ENCODE results near the gene S100A1. TPM values are rescaled to one million over a fixed set of nuclear protein-coding genes. Genes with fewer than 3 reads are reported as not detected.
A peak's percentile ranks its signal among the peaks of the same experiment; 100 is the strongest.

The S100A1 gene
- total RNA-seq, 1 experiment from 2014 or later = not detected

DNA sequence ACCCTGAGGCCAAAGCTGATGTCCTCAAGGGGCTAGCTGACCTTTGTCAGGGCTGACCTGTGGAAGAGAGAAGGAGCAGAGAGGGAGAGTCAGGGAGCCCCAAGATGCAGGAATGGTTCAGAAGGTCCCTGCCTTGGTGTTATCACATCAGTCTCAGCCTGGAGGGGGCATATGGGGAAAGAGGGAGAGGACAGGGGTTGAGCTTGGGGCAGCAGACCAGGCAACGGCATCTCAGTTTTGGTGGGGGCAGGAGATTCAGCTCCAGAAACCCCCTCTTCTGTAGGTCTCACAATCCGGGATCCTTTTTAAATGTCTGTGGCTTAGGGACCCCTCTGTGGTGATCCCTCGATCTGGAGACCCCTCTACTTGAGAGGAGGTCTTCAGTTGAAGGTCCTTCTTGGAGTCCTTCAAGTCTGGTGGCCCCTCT is 1.7 kb upstream of the S100A1 start:
- no peaks in the 10 kb centered on the region for H3K9me3 ChIP-seq (ENCODE audit: control insufficient read depth, low read depth, low read length)
- WGBS (ENCODE audit: extremely low coverage, insufficient read length, low lambda C conversion rate) = no CpG with 5 or more reads among the region's 3 CpGs
- no peak overlapping the region for H2BK5ac ChIP-seq (ENCODE audit: insufficient read length, low read length)
- peak overlapping the region; percentile 87 for H3K4me2 ChIP-seq (ENCODE audit: insufficient read depth, insufficient read length, low read length)
- H4K8ac ChIP-seq (replicated peaks; ENCODE audit: insufficient read length, low read depth, low read length) = no peak overlapping the region
- no peak overlapping the region; the same call in 1 of the 2 replicates for H3K14ac ChIP-seq (ENCODE audit: insufficient read depth, low read length)
- no peak overlapping the region for H3K27ac ChIP-seq (ENCODE audit: insufficient read length, low read depth, low read length)
- no peak for DNase-seq
- H3K23ac ChIP-seq (ENCODE audit: insufficient read length, low read depth, low read length) = no peak overlapping the region
- H3K56ac ChIP-seq (ENCODE audit: insufficient read length, low read depth, low read length) = no peak overlapping the region
- no peaks in the 10 kb centered on the region for H3K27me3 ChIP-seq (ENCODE audit: insufficient read depth, low read length)
- H3T11ph ChIP-seq (ENCODE audit: low read length) = no peak overlapping the region
- Mint-ChIP-seq H3K4me1 (peaks cover 49 to 50% of the 10 kb centered on the region in 2 experiments), H3K9me3 (no peaks in the 10 kb centered on the region; a peak in 1 of 5 replicates), H3K27me3 (ENCODE audit: low read depth) (0 out of 2 replicates have a peak, but pooled peaks cover 2% of the 10 kb centered on the region), H3K4me3 (peak overlapping the region; percentile 74 to 87), H3K36me3 (ENCODE audit: insufficient read depth in 1 of 3, low read depth in 3 of 3) (peaks cover 11 to 21% (median 20%) of the 10 kb centered on the region in 3 experiments), H3K27ac (peak overlapping the region in 1 of 3 experiments; percentile 93; a peak in 2 of 7 replicates)
- H3K23me2 ChIP-seq (ENCODE audit: insufficient read length, low read depth, low read length, poor library complexity, severe bottlenecking) = peaks cover 7% of the 10 kb centered on the region
- no peak overlapping the region for H3K18ac ChIP-seq (ENCODE audit: insufficient read length, low read depth, low read length)
- no peak for TF ChIP-seq CTCF (conservative IDR thresholded peaks at IDR 0.05)
- no peak overlapping the region for H2AK5ac ChIP-seq (ENCODE audit: insufficient read length, low read length)
- no peaks in the 10 kb centered on the region for H3K79me1 ChIP-seq (ENCODE audit: insufficient read depth, low read depth, low read length, poor library complexity, severe bottlenecking)
- no peak overlapping the region for H4K91ac ChIP-seq (ENCODE audit: insufficient read length, low read depth, low read length)
- H3K79me2 ChIP-seq (ENCODE audit: insufficient read depth, low read length) = no peaks in the 10 kb centered on the region
- no peak overlapping the region for H2AFZ ChIP-seq (ENCODE audit: low read length)
- no peak overlapping the region for H2BK20ac ChIP-seq (ENCODE audit: low read depth, low read length, poor library complexity, severe bottlenecking)
- no peak overlapping the region for H2BK12ac ChIP-seq (ENCODE audit: insufficient read length, low read depth, low read length)
- no peak overlapping the region for H2BK120ac ChIP-seq (ENCODE audit: low read depth, low read length, poor library complexity, severe bottlenecking)
- no peaks in the 10 kb centered on the region for H4K20me1 ChIP-seq (ENCODE audit: control insufficient read depth, insufficient read depth, insufficient read length)
- no peak overlapping the region for H2BK15ac ChIP-seq (ENCODE audit: low read depth, low read length)
- H3K9ac ChIP-seq (ENCODE audit: extremely low read depth, insufficient read length, low read length) = no peak overlapping the region
- H3K4me1 ChIP-seq (ENCODE audit: insufficient read depth, low read length) = 0 out of 2 replicates have a peak, but pooled peaks cover 4% of the 10 kb centered on the region
- no peak overlapping the region for H3K4ac ChIP-seq (ENCODE audit: low read depth, low read length)
- H4K5ac ChIP-seq (ENCODE audit: insufficient read length, low read depth, low read length) = no peak overlapping the region

Data from H9 (cell line).